Measurements from ENCODE around the gene MCTP1. TPM values are rescaled to one million over a fixed set of nuclear protein-coding genes. Genes with fewer than 3 reads are reported as not detected.

Gene MCTP1
- polyA plus RNA-seq, 3 donors, result 34.4 to 72.9 (median 55.5) TPM

- no peak overlapping the region for H3K4me3 Mint-ChIP-seq
- no peak overlapping the region for H3K9ac ChIP-seq (ENCODE audit: insufficient read depth, low read length, poor library complexity, severe bottlenecking)
- H2AFZ ChIP-seq (ENCODE audit: insufficient read depth, low read depth, low read length, poor library complexity, severe bottlenecking), result no peak overlapping the region
- peaks cover 37% of the 10 kb centered on the region for H3K4me1 Mint-ChIP-seq
- intact Hi-C loops (cut with micrococcal nuclease), result no loop called here
- H4K20me1 ChIP-seq (ENCODE audit: insufficient read depth, low read length), result peaks cover 60% of the 10 kb centered on the region
- peaks cover 15 to 18% of the 10 kb centered on the region in 2 donors for H3K4me1 ChIP-seq (ENCODE audit: control insufficient read depth in 1 of 2, insufficient read depth in 2 of 2, low read length in 2 of 2)
- H3K79me2 ChIP-seq (ENCODE audit: insufficient read depth, low read length), result peaks cover 96% of the 10 kb centered on the region
- WGBS (ENCODE audit: insufficient coverage), result 100% methylated on average over 1 of the region's 7 CpGs
- H3K36me3 ChIP-seq (replicated peaks in 1 of 2; ENCODE audit: control insufficient read depth in 1 of 2, insufficient read depth in 2 of 2, low read length in 2 of 2), result no peaks in the 10 kb centered on the region
- H3K9me3 ChIP-seq (replicated peaks in 1 of 2; ENCODE audit: control insufficient read depth in 1 of 2, insufficient read depth in 1 of 2, low read length in 2 of 2), result no peaks in the 10 kb centered on the region
- no peak overlapping the region for H3K27ac Mint-ChIP-seq
- TF ChIP-seq CTCF (IDR thresholded peaks at IDR 0.05), result no peak
- no peak overlapping the region for H3K4me3 ChIP-seq (replicated peaks in 1 of 3; ENCODE audit: low read depth in 2 of 3, low read length in 3 of 3)
- no peak for DNase-seq
- no peaks in the 10 kb centered on the region for H3K27me3 ChIP-seq (ENCODE audit: control insufficient read depth in 2 of 2, insufficient read depth in 2 of 2, low read length in 2 of 2)
- no peaks in the 10 kb centered on the region for H3K27me3 Mint-ChIP-seq (ENCODE audit: low read depth in 3 of 3)
- H3K36me3 Mint-ChIP-seq, result peaks cover 5 to 23% of the 10 kb centered on the region in 2 donors
- peaks cover 0 to 2% (median 0%) of the 10 kb centered on the region in 7 donors for H3K9me3 Mint-ChIP-seq
- no peak overlapping the region for H3K27ac ChIP-seq (ENCODE audit: low read depth in 1 of 2, low read length in 2 of 2)
- no peak overlapping the region for H3K4me2 ChIP-seq (replicated peaks; ENCODE audit: extremely low read depth, low read length, poor library complexity, severe bottlenecking)
Measured at GRCh38 chr5:95053253-95053652, 231.6 kb downstream of the MCTP1 start.

DNA sequence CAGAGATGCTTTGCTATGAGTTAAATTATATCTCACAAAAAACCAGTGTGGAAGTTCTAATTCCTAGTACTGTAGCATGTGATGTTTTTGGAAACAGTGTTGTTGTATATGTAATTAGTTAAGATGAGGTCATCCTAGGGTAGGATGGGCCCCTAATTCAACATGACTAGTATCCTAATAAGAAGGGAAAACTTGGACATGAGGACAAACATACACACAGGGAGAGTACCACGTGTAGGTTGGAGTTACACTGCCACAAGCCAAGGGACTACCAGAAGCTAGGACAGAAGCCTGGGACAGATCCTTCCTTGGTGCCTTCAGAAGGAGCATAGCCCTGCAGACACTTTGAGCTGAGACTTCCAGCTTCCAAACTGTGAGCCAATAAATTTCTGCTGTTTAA, 234.2 kb downstream of the MCTP1 start:
- Histone ChIP-seq H3K36me3 (replicated peaks in 1 of 2; ENCODE audit: control insufficient read depth in 1 of 2, insufficient read depth in 2 of 2, low read length in 2 of 2) (no peaks in the 10 kb centered on the region), H4K20me1 (ENCODE audit: insufficient read depth, low read length) (peaks cover 36% of the 10 kb centered on the region), H3K4me2 (replicated peaks; ENCODE audit: extremely low read depth, low read length, poor library complexity, severe bottlenecking) (no peak overlapping the region), H3K9me3 (replicated peaks in 1 of 2; ENCODE audit: control insufficient read depth in 1 of 2, insufficient read depth in 1 of 2, low read length in 2 of 2) (no peaks in the 10 kb centered on the region), H3K79me2 (ENCODE audit: insufficient read depth, low read length) (peaks cover 96% of the 10 kb centered on the region), H3K27ac (ENCODE audit: low read depth in 1 of 2, low read length in 2 of 2) (no peak overlapping the region), H2AFZ (ENCODE audit: insufficient read depth, low read depth, low read length, poor library complexity, severe bottlenecking) (no peak overlapping the region), H3K9ac (ENCODE audit: insufficient read depth, low read length, poor library complexity, severe bottlenecking) (no peak overlapping the region), H3K4me3 (replicated peaks in 1 of 3; ENCODE audit: low read depth in 2 of 3, low read length in 3 of 3) (no peak overlapping the region), H3K4me1 (ENCODE audit: control insufficient read depth in 1 of 2, insufficient read depth in 2 of 2, low read length in 2 of 2) (peaks cover 24 to 29% of the 10 kb centered on the region in 2 donors), H3K27me3 (ENCODE audit: control insufficient read depth in 2 of 2, insufficient read depth in 2 of 2, low read length in 2 of 2) (no peaks in the 10 kb centered on the region)
- H3K36me3 Mint-ChIP-seq, result peaks cover 7 to 17% of the 10 kb centered on the region in 2 donors
- H3K27ac Mint-ChIP-seq, result peak overlapping the region in 1 of 7 donors; percentile 7
- intact Hi-C loops (cut with micrococcal nuclease), result no loop called here
- no peak overlapping the region for H3K4me3 Mint-ChIP-seq
- H3K9me3 Mint-ChIP-seq, result peaks cover 0 to 4% (median 0%) of the 10 kb centered on the region in 7 donors
- TF ChIP-seq CTCF (IDR thresholded peaks at IDR 0.05), result no peak
- DNase-seq, result no peak
- no peaks in the 10 kb centered on the region for H3K27me3 Mint-ChIP-seq (ENCODE audit: low read depth in 3 of 3)
- peaks cover 47% of the 10 kb centered on the region for H3K4me1 Mint-ChIP-seq
- WGBS (ENCODE audit: insufficient coverage), result 88% methylated on average over 1 of the region's 1 CpG
